CD14-positive monocyte (primary cell): ENCODE measurements around the gene CAMK2A. TPM values are rescaled to one million over a fixed set of nuclear protein-coding genes. Genes with fewer than 3 reads are reported as not detected.

ENCODE experiments used
- DNase-seq, 3 donors: peaks; one replicate each; pipeline ENCODE4 v3.0.0-alpha.2; 2011 to 2022
- H2AFZ ChIP-seq: 2 replicates; pipeline ENCODE4 v1.6.0; 2012; ENCODE audit warnings: mild to moderate bottlenecking, low read depth, low read length, inconsistent platforms; ENCODE audit not compliant: insufficient read depth, poor library complexity, severe bottlenecking
- H3K27ac ChIP-seq, 2 donors: 1 replicate in 1 of 2; 2 replicates in 1 of 2; pipeline ENCODE4 v1.5.1; 2012 to 2013; ENCODE audit warnings: low read length in 2 of 2, control low read depth in 1 of 2, inconsistent platforms in 1 of 2, low read depth in 1 of 2, mild to moderate bottlenecking in 1 of 2
- H3K27me3 ChIP-seq, 2 donors: one replicate each; pipeline versions ENCODE4 v1.6.0 to v1.6.1; 2011 to 2013; ENCODE audit warnings: low read length in 2 of 2; ENCODE audit not compliant: control insufficient read depth in 2 of 2, insufficient read depth in 2 of 2
- H3K36me3 ChIP-seq, 2 donors: replicated peaks in 1 of 2; 1 replicate in 1 of 2; 2 replicates in 1 of 2; pipeline versions ENCODE4 v1.5.1 to v1.6.1; 2012 to 2013; ENCODE audit warnings: low read length in 2 of 2, control low read depth in 1 of 2, inconsistent platforms in 1 of 2, mild to moderate bottlenecking in 1 of 2; ENCODE audit not compliant: insufficient read depth in 2 of 2, control insufficient read depth in 1 of 2
- H3K4me1 ChIP-seq, 2 donors: 1 replicate in 1 of 2; 2 replicates in 1 of 2; pipeline versions ENCODE4 v1.5.1 to v1.6.1; 2012 to 2013; ENCODE audit warnings: low read length in 2 of 2, control low read depth in 1 of 2, inconsistent platforms in 1 of 2, mild to moderate bottlenecking in 1 of 2, moderate library complexity in 1 of 2; ENCODE audit not compliant: insufficient read depth in 2 of 2, control insufficient read depth in 1 of 2
- H3K4me2 ChIP-seq: replicated peaks from 2 replicates; pipeline ENCODE3; 2012; ENCODE audit warnings: low read length, moderate library complexity, mild to moderate bottlenecking; ENCODE audit not compliant: poor library complexity, severe bottlenecking; ENCODE audit errors: extremely low read depth
- H3K4me3 ChIP-seq, 3 experiments: fragments of 200-600 bp in 1 of 3; sonication (generic) in 1 of 3; replicated peaks in 1 of 3; 1 replicate in 2 of 3; 2 replicates in 1 of 3; pipeline ENCODE4 v1.5.1; 2011 to 2013; ENCODE audit warnings: low read length in 3 of 3, mild to moderate bottlenecking in 3 of 3, control low read depth in 2 of 3, low read depth in 2 of 3, inconsistent platforms in 1 of 3, moderate library complexity in 1 of 3
- H3K79me2 ChIP-seq: 2 replicates; pipeline ENCODE4 v1.6.0; 2012; ENCODE audit warnings: mild to moderate bottlenecking, control low read depth, inconsistent platforms, low read length, moderate library complexity; ENCODE audit not compliant: insufficient read depth
- H3K9ac ChIP-seq: 2 replicates; pipeline ENCODE4 v1.6.0; 2017; ENCODE audit warnings: low read length, mild to moderate bottlenecking; ENCODE audit not compliant: insufficient read depth, poor library complexity, severe bottlenecking
- H3K9me3 ChIP-seq, 2 donors: replicated peaks in 1 of 2; 1 replicate in 1 of 2; 2 replicates in 1 of 2; pipeline versions ENCODE4 v1.5.1 to v1.6.1; 2012 to 2013; ENCODE audit warnings: low read length in 2 of 2, control low read depth in 1 of 2; ENCODE audit not compliant: control insufficient read depth in 1 of 2, insufficient read depth in 1 of 2
- H4K20me1 ChIP-seq: 2 replicates; pipeline ENCODE4 v1.6.0; 2012; ENCODE audit warnings: mild to moderate bottlenecking, low read length, control low read depth, moderate library complexity; ENCODE audit not compliant: insufficient read depth
- H3K27ac Mint-ChIP-seq, 7 donors: one replicate each; pipeline ENCODE4 v1.8.0; 2020; ENCODE audit warnings: mild to moderate bottlenecking in 7 of 7, mixed read lengths in 7 of 7, moderate library complexity in 6 of 7, inconsistent platforms in 2 of 7
- H3K27me3 Mint-ChIP-seq, 3 donors: one replicate each; pipeline ENCODE4 v1.8.0; 2021 to 2022; ENCODE audit warnings: low read depth in 3 of 3, mild to moderate bottlenecking in 3 of 3, mixed read lengths in 3 of 3, moderate library complexity in 3 of 3, inconsistent platforms in 1 of 3
- H3K36me3 Mint-ChIP-seq, 2 donors: one replicate each; pipeline ENCODE4 v1.8.0; 2020; ENCODE audit warnings: mixed read lengths in 2 of 2, inconsistent platforms in 1 of 2, mild to moderate bottlenecking in 1 of 2
- H3K4me1 Mint-ChIP-seq: one replicate; pipeline ENCODE4 v1.8.0; 2020; ENCODE audit warnings: mild to moderate bottlenecking, mixed read lengths
- H3K4me3 Mint-ChIP-seq, 2 donors: one replicate each; pipeline ENCODE4 v1.8.0; 2020; ENCODE audit warnings: mild to moderate bottlenecking in 2 of 2, mixed read lengths in 2 of 2, moderate library complexity in 1 of 2
- H3K9me3 Mint-ChIP-seq, 7 donors: one replicate each; pipeline ENCODE4 v1.8.0; 2020 to 2022; ENCODE audit warnings: mixed read lengths in 7 of 7, mild to moderate bottlenecking in 6 of 7, moderate library complexity in 6 of 7, inconsistent platforms in 2 of 7
- WGBS: methylation state at CpG from one replicate; pipeline ENCODE4 v1.1.5; 2013; ENCODE audit warnings: missing lambda C conversion rate; ENCODE audit not compliant: insufficient coverage; 5-methylcytosine and 5-hydroxymethylcytosine counted together
- intact Hi-C, 2 donors: fragments of 100-400 bp; cut with micrococcal nuclease; formaldehyde crosslinking; loops; one replicate each; pipeline versions ENCODE4 v1.15.0 to v1.15.1; 2023
- polyA plus RNA-seq, 3 donors: library from polyadenylated mRNA; depleted of rRNA in 1 of 3; unstranded in 2 of 3; stranded (reverse) in 1 of 3; fragments of 300-500 nt in 2 of 3; fragments of >200 nt in 1 of 3; fragmentation: Illumina TruSeq in 2 of 3; gene quantifications; 1 replicate in 2 of 3; 2 replicates in 1 of 3; pipeline ENCODE4 v1.2.3, GENCODE V29; 2012 to 2021
- TF ChIP-seq, protein P1 (sequence below): fragments of 200-600 bp; IDR thresholded peaks from one replicate; pipeline ENCODE4 v1.8.0; 2022; ENCODE audit warnings: antibody characterized with exemption, mild to moderate bottlenecking

CAMK2A gene
- polyA plus RNA-seq, 3 donors, result not detected

DNA sequence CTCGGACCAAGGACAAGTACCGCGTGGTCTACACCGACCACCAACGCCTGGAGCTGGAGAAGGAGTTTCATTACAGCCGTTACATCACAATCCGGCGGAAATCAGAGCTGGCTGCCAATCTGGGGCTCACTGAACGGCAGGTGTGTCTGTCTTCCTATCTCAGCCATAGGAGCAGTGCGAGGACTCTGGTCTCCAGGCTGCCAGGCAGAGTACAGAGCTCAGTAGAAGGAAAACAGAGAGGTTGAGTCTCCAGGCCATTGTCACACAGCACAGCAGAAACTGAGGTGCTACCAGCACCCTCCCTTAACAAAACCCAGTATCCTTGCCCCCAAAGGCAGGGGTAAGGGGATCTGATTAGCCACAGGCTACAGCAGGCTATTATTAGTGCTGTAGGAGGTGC lies 106.8 kb downstream of the CAMK2A start:
- Histone ChIP-seq H3K9me3 (no peaks in the 10 kb centered on the region), H3K4me1 (peaks cover 37 to 38% of the 10 kb centered on the region in 2 donors), H3K27ac (no peak overlapping the region), H4K20me1 (no peaks in the 10 kb centered on the region), H3K4me3 (no peak overlapping the region), H3K36me3 (no peaks in the 10 kb centered on the region), H3K9ac (no peak overlapping the region), H3K4me2 (no peak overlapping the region), H3K27me3 (no peaks in the 10 kb centered on the region), H2AFZ (no peak overlapping the region), H3K79me2 (no peaks in the 10 kb centered on the region)
- no peaks in the 10 kb centered on the region for H3K36me3 Mint-ChIP-seq
- peaks cover 0 to 14% (median 7%) of the 10 kb centered on the region in 3 donors for H3K27me3 Mint-ChIP-seq
- intact Hi-C loops, result no loop called here
- DNase-seq, result no peak
- no peak overlapping the region for H3K27ac Mint-ChIP-seq
- H3K4me3 Mint-ChIP-seq, result no peak overlapping the region
- TF ChIP-seq, protein P1, sequence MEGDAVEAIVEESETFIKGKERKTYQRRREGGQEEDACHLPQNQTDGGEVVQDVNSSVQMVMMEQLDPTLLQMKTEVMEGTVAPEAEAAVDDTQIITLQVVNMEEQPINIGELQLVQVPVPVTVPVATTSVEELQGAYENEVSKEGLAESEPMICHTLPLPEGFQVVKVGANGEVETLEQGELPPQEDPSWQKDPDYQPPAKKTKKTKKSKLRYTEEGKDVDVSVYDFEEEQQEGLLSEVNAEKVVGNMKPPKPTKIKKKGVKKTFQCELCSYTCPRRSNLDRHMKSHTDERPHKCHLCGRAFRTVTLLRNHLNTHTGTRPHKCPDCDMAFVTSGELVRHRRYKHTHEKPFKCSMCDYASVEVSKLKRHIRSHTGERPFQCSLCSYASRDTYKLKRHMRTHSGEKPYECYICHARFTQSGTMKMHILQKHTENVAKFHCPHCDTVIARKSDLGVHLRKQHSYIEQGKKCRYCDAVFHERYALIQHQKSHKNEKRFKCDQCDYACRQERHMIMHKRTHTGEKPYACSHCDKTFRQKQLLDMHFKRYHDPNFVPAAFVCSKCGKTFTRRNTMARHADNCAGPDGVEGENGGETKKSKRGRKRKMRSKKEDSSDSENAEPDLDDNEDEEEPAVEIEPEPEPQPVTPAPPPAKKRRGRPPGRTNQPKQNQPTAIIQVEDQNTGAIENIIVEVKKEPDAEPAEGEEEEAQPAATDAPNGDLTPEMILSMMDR, result no peak
- WGBS, result 96% methylated on average over 9 of the region's 10 CpGs
- H3K9me3 Mint-ChIP-seq, result peaks cover 0 to 2% (median 0%) of the 10 kb centered on the region in 7 donors
- peaks cover 40% of the 10 kb centered on the region for H3K4me1 Mint-ChIP-seq

DNA sequence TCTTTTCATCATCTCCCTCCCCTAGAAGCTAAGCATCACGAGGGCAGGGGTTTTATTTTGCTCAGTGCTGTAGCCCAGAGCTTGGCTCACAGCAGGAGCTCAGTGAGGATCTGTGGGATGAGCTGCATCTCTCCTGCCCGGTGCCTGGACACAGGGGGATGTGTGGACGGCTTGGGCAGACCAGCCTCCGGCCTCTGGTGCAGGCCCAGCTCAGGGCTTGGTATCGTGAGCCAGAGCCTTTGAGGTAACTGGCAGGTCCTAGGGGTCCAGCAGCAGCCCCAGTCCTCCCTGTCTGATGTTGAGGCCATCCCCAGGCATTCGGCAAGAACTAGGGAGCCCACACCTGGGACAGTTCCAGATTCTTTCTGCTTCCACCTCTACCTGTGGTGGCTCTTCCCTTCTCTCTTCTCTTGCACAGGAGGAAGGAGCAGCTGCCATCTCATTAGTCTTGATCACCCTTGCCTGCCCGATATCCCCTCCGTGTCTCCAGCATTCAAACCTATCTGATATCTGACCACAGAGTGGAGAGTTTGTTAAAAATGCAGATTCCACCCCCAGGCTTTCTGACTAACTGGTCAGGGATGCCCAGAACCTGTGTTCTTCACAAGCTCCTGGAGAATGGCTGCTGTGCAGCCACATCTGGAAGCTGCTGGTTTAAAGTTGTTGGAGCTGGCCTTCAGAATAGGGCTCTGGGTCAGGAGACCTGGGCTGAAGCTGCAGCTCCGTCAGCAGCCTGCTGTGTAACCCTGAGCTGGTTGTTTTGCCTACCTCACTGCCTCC lies 107.6 kb downstream of the CAMK2A start:
- no peak overlapping the region for H3K27ac ChIP-seq
- DNase-seq, result no peak
- no peaks in the 10 kb centered on the region for H3K36me3 ChIP-seq
- H3K4me1 ChIP-seq, result peaks cover 37 to 38% of the 10 kb centered on the region in 2 donors
- no peak overlapping the region for H3K4me3 ChIP-seq
- peaks cover 0 to 10% (median 5%) of the 10 kb centered on the region in 3 donors for H3K27me3 Mint-ChIP-seq
- H2AFZ ChIP-seq, result no peak overlapping the region
- no peak overlapping the region for H3K9ac ChIP-seq
- intact Hi-C loops, result no loop called here
- H3K27me3 ChIP-seq, result no peaks in the 10 kb centered on the region
- H3K4me1 Mint-ChIP-seq, result peaks cover 40% of the 10 kb centered on the region
- no peak overlapping the region for H3K4me3 Mint-ChIP-seq
- TF ChIP-seq, protein P1, result no peak
- H3K27ac Mint-ChIP-seq, result no peak overlapping the region
- no peaks in the 10 kb centered on the region for H4K20me1 ChIP-seq
- H3K9me3 ChIP-seq, result no peaks in the 10 kb centered on the region
- WGBS, result 100% methylated on average over 4 of the region's 9 CpGs
- no peaks in the 10 kb centered on the region for H3K36me3 Mint-ChIP-seq
- H3K4me2 ChIP-seq, result no peak overlapping the region
- peaks cover 0 to 2% (median 0%) of the 10 kb centered on the region in 7 donors for H3K9me3 Mint-ChIP-seq
- no peaks in the 10 kb centered on the region for H3K79me2 ChIP-seq
